ENCODE results near the gene IGFBP3. TPM values are rescaled to one million over a fixed set of nuclear protein-coding genes. Genes with fewer than 3 reads are reported as not detected.

IGFBP3 gene
- total and polyA plus RNA-seq, 2 of the 13 experiments (the other 11 are each of a cell fraction or from before 2014, with no cell fraction given) = 57.5 TPM; not detected in 1

DNA sequence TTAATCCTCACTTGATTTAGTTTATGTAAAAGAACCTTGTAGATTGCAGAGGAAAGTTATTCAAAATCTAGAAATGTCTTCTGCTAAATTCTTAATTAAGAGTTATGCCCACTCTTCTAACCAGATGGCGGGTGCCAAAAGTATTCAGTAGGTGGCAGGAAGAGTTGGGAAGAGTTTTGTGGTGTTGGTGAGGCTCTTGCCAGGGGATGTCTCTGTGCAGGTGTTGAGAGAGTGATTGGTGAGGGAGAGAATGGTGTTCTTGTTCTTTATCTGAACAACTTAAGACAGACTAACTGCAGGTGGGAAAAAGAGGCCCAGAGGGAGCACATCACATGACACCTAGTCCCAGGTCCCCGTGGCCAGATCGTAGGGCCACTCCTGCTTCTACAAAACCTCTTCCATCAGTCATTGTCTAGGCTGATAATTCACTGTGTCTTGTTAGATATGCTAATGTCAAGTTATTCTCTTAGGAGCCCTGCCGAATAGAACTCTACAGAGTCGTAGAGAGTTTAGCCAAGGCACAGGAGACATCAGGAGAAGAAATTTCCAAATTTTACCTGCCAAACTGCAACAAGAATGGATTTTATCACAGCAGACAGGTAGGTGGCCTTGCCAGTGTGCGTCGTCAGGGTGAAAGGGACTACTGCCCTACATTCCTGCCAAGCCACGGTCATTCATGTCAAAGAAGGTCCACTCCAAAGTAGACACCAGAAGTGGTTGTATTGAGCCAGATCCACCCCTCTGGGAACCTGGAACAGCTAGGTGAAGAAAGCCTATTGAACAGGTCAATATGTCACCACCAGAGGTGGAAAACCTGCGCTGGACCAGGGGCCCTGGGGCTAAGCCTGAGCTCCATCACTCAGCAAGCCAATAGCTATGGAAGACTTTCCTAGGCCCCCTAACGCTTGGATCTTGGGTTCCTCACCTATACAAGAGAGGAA is 29.3 kb downstream of the IGFBP3 start (continued):
- TF ChIP-seq, protein P1, sequence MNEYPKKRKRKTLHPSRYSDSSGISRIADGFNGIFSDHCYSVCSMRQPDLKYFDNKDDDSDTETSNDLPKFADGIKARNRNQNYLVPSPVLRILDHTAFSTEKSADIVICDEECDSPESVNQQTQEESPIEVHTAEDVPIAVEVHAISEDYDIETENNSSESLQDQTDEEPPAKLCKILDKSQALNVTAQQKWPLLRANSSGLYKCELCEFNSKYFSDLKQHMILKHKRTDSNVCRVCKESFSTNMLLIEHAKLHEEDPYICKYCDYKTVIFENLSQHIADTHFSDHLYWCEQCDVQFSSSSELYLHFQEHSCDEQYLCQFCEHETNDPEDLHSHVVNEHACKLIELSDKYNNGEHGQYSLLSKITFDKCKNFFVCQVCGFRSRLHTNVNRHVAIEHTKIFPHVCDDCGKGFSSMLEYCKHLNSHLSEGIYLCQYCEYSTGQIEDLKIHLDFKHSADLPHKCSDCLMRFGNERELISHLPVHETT (CRISPR knock-in tag; conservative IDR thresholded peaks at IDR 0.05) = no peak
- TF ChIP-seq JUN (CRISPR knock-in tag; IDR thresholded peaks at IDR 0.05) = no peak
- TF ChIP-seq SIN3B (IDR thresholded peaks at IDR 0.05; ENCODE audit: low read length) = no peak
- TF ChIP-seq ZNF441 (CRISPR knock-in tag; IDR thresholded peaks at IDR 0.05; ENCODE audit: borderline replicate concordance) = peak; percentile 40; the same call in 1 of the 2 replicates
- TF ChIP-seq YEATS2 (CRISPR knock-in tag; IDR thresholded peaks at IDR 0.05; ENCODE audit: borderline replicate concordance) = peak; percentile 17; the same call in 1 of the 2 replicates
- 0 out of 2 replicates have a peak, but pooled peaks have one; percentile 19 for TF ChIP-seq SMAD3 (CRISPR knock-in tag; IDR thresholded peaks at IDR 0.05)
- no peak for TF ChIP-seq RXRA (CRISPR knock-in tag; IDR thresholded peaks at IDR 0.05)
- peak; percentile 19; the same call in 1 of the 2 replicates for TF ChIP-seq GFI1 (CRISPR knock-in tag; IDR thresholded peaks at IDR 0.05; ENCODE audit: borderline replicate concordance)
- TF ChIP-seq, protein P2, sequence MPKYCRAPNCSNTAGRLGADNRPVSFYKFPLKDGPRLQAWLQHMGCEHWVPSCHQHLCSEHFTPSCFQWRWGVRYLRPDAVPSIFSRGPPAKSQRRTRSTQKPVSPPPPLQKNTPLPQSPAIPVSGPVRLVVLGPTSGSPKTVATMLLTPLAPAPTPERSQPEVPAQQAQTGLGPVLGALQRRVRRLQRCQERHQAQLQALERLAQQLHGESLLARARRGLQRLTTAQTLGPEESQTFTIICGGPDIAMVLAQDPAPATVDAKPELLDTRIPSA (CRISPR knock-in tag; IDR thresholded peaks at IDR 0.05; ENCODE audit: borderline replicate concordance) = no peak; the same call in 1 of the 2 replicates
- TF ChIP-seq, protein P3, sequence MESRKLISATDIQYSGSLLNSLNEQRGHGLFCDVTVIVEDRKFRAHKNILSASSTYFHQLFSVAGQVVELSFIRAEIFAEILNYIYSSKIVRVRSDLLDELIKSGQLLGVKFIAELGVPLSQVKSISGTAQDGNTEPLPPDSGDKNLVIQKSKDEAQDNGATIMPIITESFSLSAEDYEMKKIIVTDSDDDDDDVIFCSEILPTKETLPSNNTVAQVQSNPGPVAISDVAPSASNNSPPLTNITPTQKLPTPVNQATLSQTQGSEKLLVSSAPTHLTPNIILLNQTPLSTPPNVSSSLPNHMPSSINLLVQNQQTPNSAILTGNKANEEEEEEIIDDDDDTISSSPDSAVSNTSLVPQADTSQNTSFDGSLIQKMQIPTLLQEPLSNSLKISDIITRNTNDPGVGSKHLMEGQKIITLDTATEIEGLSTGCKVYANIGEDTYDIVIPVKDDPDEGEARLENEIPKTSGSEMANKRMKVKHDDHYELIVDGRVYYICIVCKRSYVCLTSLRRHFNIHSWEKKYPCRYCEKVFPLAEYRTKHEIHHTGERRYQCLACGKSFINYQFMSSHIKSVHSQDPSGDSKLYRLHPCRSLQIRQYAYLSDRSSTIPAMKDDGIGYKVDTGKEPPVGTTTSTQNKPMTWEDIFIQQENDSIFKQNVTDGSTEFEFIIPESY (CRISPR knock-in tag; IDR thresholded peaks at IDR 0.05) = no peak
- no peak; the same call in none of the 2 replicates for TF ChIP-seq FOXC1 (CRISPR knock-in tag; IDR thresholded peaks at IDR 0.05; ENCODE audit: borderline replicate concordance)
- TF ChIP-seq, protein P4, sequence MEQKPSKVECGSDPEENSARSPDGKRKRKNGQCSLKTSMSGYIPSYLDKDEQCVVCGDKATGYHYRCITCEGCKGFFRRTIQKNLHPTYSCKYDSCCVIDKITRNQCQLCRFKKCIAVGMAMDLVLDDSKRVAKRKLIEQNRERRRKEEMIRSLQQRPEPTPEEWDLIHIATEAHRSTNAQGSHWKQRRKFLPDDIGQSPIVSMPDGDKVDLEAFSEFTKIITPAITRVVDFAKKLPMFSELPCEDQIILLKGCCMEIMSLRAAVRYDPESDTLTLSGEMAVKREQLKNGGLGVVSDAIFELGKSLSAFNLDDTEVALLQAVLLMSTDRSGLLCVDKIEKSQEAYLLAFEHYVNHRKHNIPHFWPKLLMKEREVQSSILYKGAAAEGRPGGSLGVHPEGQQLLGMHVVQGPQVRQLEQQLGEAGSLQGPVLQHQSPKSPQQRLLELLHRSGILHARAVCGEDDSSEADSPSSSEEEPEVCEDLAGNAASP (CRISPR knock-in tag; IDR thresholded peaks at IDR 0.05; ENCODE audit: borderline replicate concordance) = no peak
- no peak for TF ChIP-seq ZNF362 (CRISPR knock-in tag; IDR thresholded peaks at IDR 0.05; ENCODE audit: borderline replicate concordance)
- TF ChIP-seq ZNF136 (CRISPR knock-in tag; IDR thresholded peaks at IDR 0.05; ENCODE audit: low read depth) = peak; percentile 80
- TF ChIP-seq ZNF563 (CRISPR knock-in tag; IDR thresholded peaks at IDR 0.05) = no peak; the same call in 1 of the 2 replicates
- TF ChIP-seq ZNF225 (CRISPR knock-in tag; IDR thresholded peaks at IDR 0.05) = no peak

Measured in HepG2 (cell line).